Neural cell (in vitro differentiated cells): ENCODE measurements around the gene MC1R. TPM values are rescaled to one million over a fixed set of nuclear protein-coding genes. Genes with fewer than 3 reads are reported as not detected.

ENCODE experiments used
- H2AFZ ChIP-seq: fragments of 200-600, 300-800 bp; sonication (generic), shearing (Covaris generic); 2 replicates; pipeline ENCODE4 v1.6.0; 2014; ENCODE audit warnings: low read depth, mild to moderate bottlenecking, antibody characterized with exemption, low read length, moderate library complexity
- H3F3A ChIP-seq: fragments of 200-600 bp; shearing (Covaris generic); 2 replicates; pipeline ENCODE4 v1.6.1; 2016; ENCODE audit warnings: mild to moderate bottlenecking, moderate library complexity, mixed read lengths, antibody characterized with exemption, low read length; ENCODE audit not compliant: insufficient read depth, poor library complexity, severe bottlenecking
- H3K27ac ChIP-seq: fragments of 200-600, 300-800 bp; sonication (generic), shearing (Covaris generic); 2 replicates; pipeline ENCODE4 v1.5.1; 2014; ENCODE audit warnings: mild to moderate bottlenecking, low read length, moderate library complexity
- H3K27me3 ChIP-seq: fragments of 300-800, 200-600 bp; sonication (generic), shearing (Covaris generic); 2 replicates; pipeline ENCODE4 v1.6.0; 2014; ENCODE audit warnings: mild to moderate bottlenecking, low read depth, low read length, moderate library complexity; ENCODE audit not compliant: insufficient read depth
- H3K36me3 ChIP-seq: fragments of 300-800, 200-600 bp; sonication (generic), shearing (Covaris generic); 2 replicates; pipeline ENCODE4 v1.5.1; 2014; ENCODE audit warnings: mild to moderate bottlenecking, antibody characterized with exemption, low read length, moderate library complexity; ENCODE audit not compliant: insufficient read depth
- H3K4me2 ChIP-seq: fragments of 300-800, 200-600 bp; sonication (generic), shearing (Covaris generic); 2 replicates; pipeline ENCODE4 v1.6.0; 2014; ENCODE audit warnings: mild to moderate bottlenecking, low read length
- H3K4me3 ChIP-seq: fragments of 300-800, 200-600 bp; sonication (generic), shearing (Covaris generic); 2 replicates; pipeline ENCODE4 v1.5.1; 2014; ENCODE audit warnings: mild to moderate bottlenecking, low read length, moderate library complexity
- H3K79me2 ChIP-seq: fragments of 200-600 bp; shearing (Covaris generic); replicated peaks from 2 replicates; pipeline ENCODE4 v1.6.0; 2014; ENCODE audit warnings: mild to moderate bottlenecking, low read length, moderate library complexity; ENCODE audit not compliant: insufficient read depth
- H3K9ac ChIP-seq: fragments of 300-800, 200-600 bp; sonication (generic), shearing (Covaris generic); 2 replicates; pipeline ENCODE4 v1.6.1; 2016; ENCODE audit warnings: mild to moderate bottlenecking, low read length, mixed read lengths
- H3K9me2 ChIP-seq: fragments of 200-600 bp; shearing (Covaris generic); 2 replicates; pipeline ENCODE4 v1.6.1; 2016; ENCODE audit warnings: mild to moderate bottlenecking, low read length, mixed read lengths; ENCODE audit not compliant: insufficient read depth
- H3K9me3 ChIP-seq: fragments of 200-600, 300-800 bp; sonication (generic), shearing (Covaris generic); 2 replicates; pipeline ENCODE4 v1.6.1; 2016; ENCODE audit warnings: mild to moderate bottlenecking, mixed run types, low read length, moderate library complexity, mixed read lengths
- H4K20me1 ChIP-seq: fragments of 200-600 bp; shearing (Covaris generic); 2 replicates; pipeline ENCODE4 v1.6.1; 2016; ENCODE audit warnings: mild to moderate bottlenecking, mixed run types; ENCODE audit not compliant: insufficient read depth
- CTCF ChIP-seq: fragments of 450-650 bp; IDR thresholded peaks from 2 replicates; pipeline ENCODE4 v1.5.1; 2014; ENCODE audit warnings: antibody characterized with exemption, mild to moderate bottlenecking, moderate library complexity; ENCODE audit not compliant: poor library complexity, severe bottlenecking
- EP300 ChIP-seq: fragments of 450-650 bp; conservative IDR thresholded peaks from 2 replicates; pipeline ENCODE4 v1.6.1; 2014; ENCODE audit warnings: antibody characterized with exemption, mild to moderate bottlenecking, moderate library complexity; ENCODE audit not compliant: poor library complexity, severe bottlenecking
- EZH2 ChIP-seq: fragments of 200-600, 300-800 bp; shearing (Covaris generic), sonication (generic); IDR thresholded peaks from 2 replicates; pipeline ENCODE4 v1.6.1; 2014; ENCODE audit warnings: antibody characterized with exemption, low read length, borderline replicate concordance, mild to moderate bottlenecking; ENCODE audit not compliant: insufficient read depth, poor library complexity, severe bottlenecking
- MXI1 ChIP-seq: fragments of 450-650 bp; conservative IDR thresholded peaks from 2 replicates; pipeline ENCODE4 v1.6.1; 2014; ENCODE audit warnings: antibody characterized with exemption, mild to moderate bottlenecking; ENCODE audit not compliant: poor library complexity, severe bottlenecking
- POLR2AphosphoS5 ChIP-seq: IDR thresholded peaks from 2 replicates; pipeline ENCODE4 v1.6.1; 2012
- RAD21 ChIP-seq: fragments of 450-650 bp; conservative IDR thresholded peaks from 2 replicates; pipeline ENCODE4 v1.6.1; 2014; ENCODE audit warnings: antibody characterized with exemption, mild to moderate bottlenecking, moderate library complexity
- SMC3 ChIP-seq: fragments of 450-650 bp; conservative IDR thresholded peaks from 2 replicates; pipeline ENCODE4 v1.6.1; 2014; ENCODE audit warnings: antibody characterized with exemption, mild to moderate bottlenecking, moderate library complexity; ENCODE audit not compliant: poor library complexity
- TAF1 ChIP-seq: IDR thresholded peaks from 2 replicates; pipeline ENCODE4 v1.6.1; 2012; ENCODE audit warnings: low read depth
- polyA plus RNA-seq: library from polyadenylated mRNA; depleted of rRNA; stranded (reverse); fragments of >200 nt; gene quantifications from 2 replicates; pipeline ENCODE4 v1.2.3, GENCODE V29; 2014
- TF ChIP-seq, protein P1 (sequence below): IDR thresholded peaks from 2 replicates; pipeline ENCODE4 v1.6.1; 2012; ENCODE audit warnings: borderline replicate concordance

The MC1R gene
- polyA plus RNA-seq, 1 donor from 2014 or later, result 21.3 TPM

DNA sequence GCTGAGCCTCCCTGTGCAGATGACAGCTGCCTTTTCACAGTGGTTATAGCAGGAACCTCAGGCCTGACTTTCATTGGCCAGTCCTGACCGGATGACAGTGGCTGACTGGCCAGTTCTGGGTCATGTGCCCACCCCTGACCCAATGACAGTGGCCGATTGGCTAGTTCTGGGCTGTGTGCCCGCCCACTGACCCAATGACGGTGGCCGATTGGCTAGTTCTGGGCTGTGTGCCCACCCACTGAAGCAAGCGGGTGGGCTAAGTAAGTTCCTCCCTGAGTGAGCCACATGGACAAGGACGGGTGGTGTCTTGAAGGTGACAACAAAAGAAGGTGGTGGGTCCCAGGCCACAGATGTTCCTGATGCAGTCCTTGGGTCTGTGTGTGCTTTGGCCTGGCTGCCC, 39.4 kb downstream of the MC1R start:
- no peak overlapping the region for H3K27ac ChIP-seq
- no peaks in the 10 kb centered on the region for H3K79me2 ChIP-seq
- H4K20me1 ChIP-seq, result no peaks in the 10 kb centered on the region
- no peaks in the 10 kb centered on the region for H3K36me3 ChIP-seq
- H3K27me3 ChIP-seq, result no peaks in the 10 kb centered on the region
- TF ChIP-seq CTCF, result no peak
- no peak for TF ChIP-seq EP300
- no peak for TF ChIP-seq RAD21
- TF ChIP-seq SMC3, result no peak
- TF ChIP-seq, protein P1, sequence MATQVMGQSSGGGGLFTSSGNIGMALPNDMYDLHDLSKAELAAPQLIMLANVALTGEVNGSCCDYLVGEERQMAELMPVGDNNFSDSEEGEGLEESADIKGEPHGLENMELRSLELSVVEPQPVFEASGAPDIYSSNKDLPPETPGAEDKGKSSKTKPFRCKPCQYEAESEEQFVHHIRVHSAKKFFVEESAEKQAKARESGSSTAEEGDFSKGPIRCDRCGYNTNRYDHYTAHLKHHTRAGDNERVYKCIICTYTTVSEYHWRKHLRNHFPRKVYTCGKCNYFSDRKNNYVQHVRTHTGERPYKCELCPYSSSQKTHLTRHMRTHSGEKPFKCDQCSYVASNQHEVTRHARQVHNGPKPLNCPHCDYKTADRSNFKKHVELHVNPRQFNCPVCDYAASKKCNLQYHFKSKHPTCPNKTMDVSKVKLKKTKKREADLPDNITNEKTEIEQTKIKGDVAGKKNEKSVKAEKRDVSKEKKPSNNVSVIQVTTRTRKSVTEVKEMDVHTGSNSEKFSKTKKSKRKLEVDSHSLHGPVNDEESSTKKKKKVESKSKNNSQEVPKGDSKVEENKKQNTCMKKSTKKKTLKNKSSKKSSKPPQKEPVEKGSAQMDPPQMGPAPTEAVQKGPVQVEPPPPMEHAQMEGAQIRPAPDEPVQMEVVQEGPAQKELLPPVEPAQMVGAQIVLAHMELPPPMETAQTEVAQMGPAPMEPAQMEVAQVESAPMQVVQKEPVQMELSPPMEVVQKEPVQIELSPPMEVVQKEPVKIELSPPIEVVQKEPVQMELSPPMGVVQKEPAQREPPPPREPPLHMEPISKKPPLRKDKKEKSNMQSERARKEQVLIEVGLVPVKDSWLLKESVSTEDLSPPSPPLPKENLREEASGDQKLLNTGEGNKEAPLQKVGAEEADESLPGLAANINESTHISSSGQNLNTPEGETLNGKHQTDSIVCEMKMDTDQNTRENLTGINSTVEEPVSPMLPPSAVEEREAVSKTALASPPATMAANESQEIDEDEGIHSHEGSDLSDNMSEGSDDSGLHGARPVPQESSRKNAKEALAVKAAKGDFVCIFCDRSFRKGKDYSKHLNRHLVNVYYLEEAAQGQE, result no peak
- no peak for TF ChIP-seq POLR2AphosphoS5
- TF ChIP-seq MXI1, result no peak
- no peak overlapping the region for H3K9ac ChIP-seq
- H3K4me2 ChIP-seq, result no peak overlapping the region
- H3K9me3 ChIP-seq, result no peaks in the 10 kb centered on the region
- no peak overlapping the region for H3K4me3 ChIP-seq
- H3F3A ChIP-seq, result no peaks in the 10 kb centered on the region
- no peak overlapping the region for H2AFZ ChIP-seq
- H3K9me2 ChIP-seq, result no peaks in the 10 kb centered on the region

DNA sequence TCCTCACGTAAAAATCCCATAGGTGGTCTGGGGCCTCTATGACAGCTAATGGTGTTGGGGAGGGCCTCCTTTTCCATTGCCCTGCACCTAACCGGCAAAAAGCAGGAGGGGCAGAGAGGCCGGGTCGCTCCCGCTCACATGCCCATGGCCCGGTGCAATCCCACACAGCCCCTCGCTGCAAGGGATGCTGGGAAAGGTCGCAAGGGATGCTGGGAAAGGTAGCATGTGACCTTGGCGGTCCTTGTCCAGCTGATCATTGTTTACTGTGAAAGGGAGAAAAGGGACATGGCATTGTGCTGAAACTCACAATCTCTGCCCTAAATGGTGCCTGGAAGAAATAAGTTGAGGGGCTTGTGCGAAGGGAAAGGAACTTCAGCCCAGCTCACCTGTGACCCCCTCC, 39.9 kb downstream of the MC1R start:
- Histone ChIP-seq H3K9ac (no peak overlapping the region), H3K4me3 (no peak overlapping the region), H4K20me1 (no peaks in the 10 kb centered on the region), H3K27me3 (no peaks in the 10 kb centered on the region), H3F3A (no peaks in the 10 kb centered on the region), H3K36me3 (no peaks in the 10 kb centered on the region), H2AFZ (no peak overlapping the region), H3K9me2 (no peaks in the 10 kb centered on the region), H3K79me2 (no peaks in the 10 kb centered on the region), H3K27ac (no peak overlapping the region), H3K4me2 (no peak overlapping the region), H3K9me3 (no peaks in the 10 kb centered on the region)
- TF ChIP-seq TAF1, result no peak
- no peak for TF ChIP-seq SMC3
- TF ChIP-seq MXI1, result no peak
- no peak for TF ChIP-seq RAD21
- TF ChIP-seq, protein P1, result no peak
- TF ChIP-seq CTCF, result no peak
- TF ChIP-seq EP300, result no peak
- no peak for TF ChIP-seq POLR2AphosphoS5
- no peak for TF ChIP-seq EZH2
